SK-N-SH treated with all-trans-retinoic acid at 6 μM for 48 hours (cell line): ENCODE results near the gene APOA1.

Source experiments
- ATAC-seq: fragments of 200-7000 bp; cut with Tn5 transposase; 3 replicates; pipeline ENCODE4 v1.9.1; 2020; ENCODE audit warnings: mild to moderate bottlenecking, moderate library complexity
- ARNTL ChIP-seq: fragments of 450-650 bp; formaldehyde crosslinking; IDR thresholded peaks from 2 replicates; pipeline ENCODE4 v1.5.0; 2020; ENCODE audit warnings: low read depth, mild to moderate bottlenecking, moderate library complexity, borderline replicate concordance
- BACH2 ChIP-seq: fragments of 250-450 bp; sonication (Bioruptor Pico); IDR thresholded peaks from 2 replicates; pipeline ENCODE4 v1.9.0; 2021; ENCODE audit warnings: mild to moderate bottlenecking, borderline replicate concordance
- CSDC2 ChIP-seq: fragments of 250-450 bp; sonication (Bioruptor Pico); IDR thresholded peaks from 2 replicates; pipeline ENCODE4 v1.5.0; 2020; ENCODE audit warnings: mild to moderate bottlenecking, moderate library complexity
- ESRRG ChIP-seq: fragments of 250-450 bp; sonication (Bioruptor Pico); IDR thresholded peaks from 2 replicates; pipeline ENCODE4 v1.6.1; 2021; ENCODE audit warnings: mild to moderate bottlenecking
- GLIS3 ChIP-seq: fragments of 250-450 bp; sonication (Bioruptor Pico); IDR thresholded peaks from 2 replicates; pipeline ENCODE4 v1.5.0; 2020; ENCODE audit warnings: mild to moderate bottlenecking, moderate library complexity
- ISL1 ChIP-seq: fragments of 250-450 bp; sonication (Bioruptor Pico); IDR thresholded peaks from 2 replicates; pipeline ENCODE4 v2.1.2; 2022; ENCODE audit warnings: mild to moderate bottlenecking, moderate library complexity
- OSR1 ChIP-seq: fragments of 250-450 bp; sonication (Bioruptor Pico); IDR thresholded peaks from 2 replicates; pipeline ENCODE4 v1.8.0; 2022; ENCODE audit warnings: moderate library complexity, mild to moderate bottlenecking, inconsistent platforms
- PPARA ChIP-seq: fragments of 250-450 bp; sonication (Bioruptor Pico); IDR thresholded peaks from 2 replicates; pipeline ENCODE4 v1.5.0; 2020; ENCODE audit warnings: mild to moderate bottlenecking, borderline replicate concordance
- RARB ChIP-seq: fragments of 250-450 bp; sonication (Bioruptor Pico); IDR thresholded peaks from 2 replicates; pipeline ENCODE4 v1.8.0; 2021; ENCODE audit warnings: mild to moderate bottlenecking, moderate library complexity
- SNAI2 ChIP-seq: fragments of 250-450 bp; sonication (Bioruptor Pico); IDR thresholded peaks from 2 replicates; pipeline ENCODE4 v1.5.0; 2020; ENCODE audit warnings: mild to moderate bottlenecking, moderate library complexity
- TCF4 ChIP-seq: fragments of 250-450 bp; sonication (Bioruptor Pico); IDR thresholded peaks from 2 replicates; pipeline ENCODE4 v1.8.0; 2021; ENCODE audit warnings: mild to moderate bottlenecking, moderate library complexity, borderline replicate concordance
- TOX ChIP-seq: fragments of 250-450 bp; sonication (Bioruptor Pico); IDR thresholded peaks from 2 replicates; pipeline ENCODE4 v1.8.0; 2021; ENCODE audit warnings: mild to moderate bottlenecking, moderate library complexity, borderline replicate concordance
- ZC3H10 ChIP-seq: fragments of 250-450 bp; sonication (Bioruptor Pico); IDR thresholded peaks from 2 replicates; pipeline ENCODE4 v1.5.1; 2021; ENCODE audit warnings: mild to moderate bottlenecking, moderate library complexity
- ZFP3 ChIP-seq: fragments of 250-450 bp; sonication (Bioruptor Pico); IDR thresholded peaks from 2 replicates; pipeline ENCODE4 v1.5.0; 2020; ENCODE audit warnings: mild to moderate bottlenecking, moderate library complexity
- ZFP30 ChIP-seq: fragments of 450-650 bp; formaldehyde crosslinking; IDR thresholded peaks from 2 replicates; pipeline ENCODE4 v1.5.0; 2022; ENCODE audit warnings: mild to moderate bottlenecking, moderate library complexity
- ZNF565 ChIP-seq: fragments of 450-650 bp; formaldehyde crosslinking; conservative IDR thresholded peaks from 2 replicates; pipeline ENCODE4 v1.5.0; 2020; ENCODE audit warnings: low read depth, mild to moderate bottlenecking, moderate library complexity
- ZNF70 ChIP-seq: fragments of 450-650 bp; formaldehyde crosslinking; IDR thresholded peaks from 2 replicates; pipeline ENCODE4 v1.5.0; 2020; ENCODE audit warnings: mild to moderate bottlenecking, moderate library complexity
- TF ChIP-seq, protein P1 (sequence below): fragments of 250-450 bp; sonication (Bioruptor Pico); IDR thresholded peaks from 2 replicates; pipeline ENCODE4 v1.5.1; 2021; ENCODE audit warnings: mild to moderate bottlenecking, moderate library complexity
- TF ChIP-seq, protein P2 (sequence below): fragments of 250-450 bp; sonication (Bioruptor Pico); IDR thresholded peaks from 2 replicates; pipeline ENCODE4 v1.8.0; 2021; ENCODE audit warnings: low read depth, mild to moderate bottlenecking, moderate library complexity, borderline replicate concordance
- TF ChIP-seq, protein P3 (sequence below): fragments of 250-450 bp; sonication (Bioruptor Pico); IDR thresholded peaks from 2 replicates; pipeline ENCODE4 v1.5.0; 2020; ENCODE audit warnings: mild to moderate bottlenecking, moderate library complexity

APOA1 gene

DNA sequence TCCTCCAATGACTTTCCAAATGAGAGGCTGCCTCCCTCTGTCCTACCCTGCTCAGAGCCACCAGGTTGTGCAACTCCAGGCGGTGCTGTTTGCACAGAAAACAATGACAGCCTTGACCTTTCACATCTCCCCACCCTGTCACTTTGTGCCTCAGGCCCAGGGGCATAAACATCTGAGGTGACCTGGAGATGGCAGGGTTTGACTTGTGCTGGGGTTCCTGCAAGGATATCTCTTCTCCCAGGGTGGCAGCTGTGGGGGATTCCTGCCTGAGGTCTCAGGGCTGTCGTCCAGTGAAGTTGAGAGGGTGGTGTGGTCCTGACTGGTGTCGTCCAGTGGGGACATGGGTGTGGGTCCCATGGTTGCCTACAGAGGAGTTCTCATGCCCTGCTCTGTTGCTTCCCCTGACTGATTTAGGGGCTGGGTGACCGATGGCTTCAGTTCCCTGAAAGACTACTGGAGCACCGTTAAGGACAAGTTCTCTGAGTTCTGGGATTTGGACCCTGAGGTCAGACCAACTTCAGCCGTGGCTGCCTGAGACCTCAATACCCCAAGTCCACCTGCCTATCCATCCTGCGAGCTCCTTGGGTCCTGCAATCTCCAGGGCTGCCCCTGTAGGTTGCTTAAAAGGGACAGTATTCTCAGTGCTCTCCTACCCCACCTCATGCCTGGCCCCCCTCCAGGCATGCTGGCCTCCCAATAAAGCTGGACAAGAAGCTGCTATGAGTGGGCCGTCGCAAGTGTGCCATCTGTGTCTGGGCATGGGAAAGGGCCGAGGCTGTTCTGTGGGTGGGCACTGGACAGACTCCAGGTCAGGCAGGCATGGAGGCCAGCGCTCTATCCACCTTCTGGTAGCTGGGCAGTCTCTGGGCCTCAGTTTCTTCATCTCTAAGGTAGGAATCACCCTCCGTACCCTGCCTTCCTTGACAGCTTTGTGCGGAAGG lies 4.8 kb downstream of the APOA1 start (continued):
- TF ChIP-seq, protein P1, sequence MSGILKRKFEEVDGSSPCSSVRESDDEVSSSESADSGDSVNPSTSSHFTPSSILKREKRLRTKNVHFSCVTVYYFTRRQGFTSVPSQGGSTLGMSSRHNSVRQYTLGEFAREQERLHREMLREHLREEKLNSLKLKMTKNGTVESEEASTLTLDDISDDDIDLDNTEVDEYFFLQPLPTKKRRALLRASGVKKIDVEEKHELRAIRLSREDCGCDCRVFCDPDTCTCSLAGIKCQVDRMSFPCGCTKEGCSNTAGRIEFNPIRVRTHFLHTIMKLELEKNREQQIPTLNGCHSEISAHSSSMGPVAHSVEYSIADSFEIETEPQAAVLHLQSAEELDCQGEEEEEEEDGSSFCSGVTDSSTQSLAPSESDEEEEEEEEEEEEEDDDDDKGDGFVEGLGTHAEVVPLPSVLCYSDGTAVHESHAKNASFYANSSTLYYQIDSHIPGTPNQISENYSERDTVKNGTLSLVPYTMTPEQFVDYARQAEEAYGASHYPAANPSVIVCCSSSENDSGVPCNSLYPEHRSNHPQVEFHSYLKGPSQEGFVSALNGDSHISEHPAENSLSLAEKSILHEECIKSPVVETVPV (CRISPR knock-in tag): no peak
- no peak for TF ChIP-seq SNAI2
- TF ChIP-seq, protein P2, sequence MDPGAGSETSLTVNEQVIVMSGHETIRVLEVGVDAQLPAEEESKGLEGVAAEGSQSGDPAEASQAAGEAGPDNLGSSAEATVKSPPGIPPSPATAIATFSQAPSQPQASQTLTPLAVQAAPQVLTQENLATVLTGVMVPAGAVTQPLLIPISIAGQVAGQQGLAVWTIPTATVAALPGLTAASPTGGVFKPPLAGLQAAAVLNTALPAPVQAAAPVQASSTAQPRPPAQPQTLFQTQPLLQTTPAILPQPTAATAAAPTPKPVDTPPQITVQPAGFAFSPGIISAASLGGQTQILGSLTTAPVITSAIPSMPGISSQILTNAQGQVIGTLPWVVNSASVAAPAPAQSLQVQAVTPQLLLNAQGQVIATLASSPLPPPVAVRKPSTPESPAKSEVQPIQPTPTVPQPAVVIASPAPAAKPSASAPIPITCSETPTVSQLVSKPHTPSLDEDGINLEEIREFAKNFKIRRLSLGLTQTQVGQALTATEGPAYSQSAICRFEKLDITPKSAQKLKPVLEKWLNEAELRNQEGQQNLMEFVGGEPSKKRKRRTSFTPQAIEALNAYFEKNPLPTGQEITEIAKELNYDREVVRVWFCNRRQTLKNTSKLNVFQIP (CRISPR knock-in tag): no peak
- no peak for TF ChIP-seq ZNF565 (CRISPR knock-in tag)
- TF ChIP-seq ARNTL (CRISPR knock-in tag): no peak

DNA sequence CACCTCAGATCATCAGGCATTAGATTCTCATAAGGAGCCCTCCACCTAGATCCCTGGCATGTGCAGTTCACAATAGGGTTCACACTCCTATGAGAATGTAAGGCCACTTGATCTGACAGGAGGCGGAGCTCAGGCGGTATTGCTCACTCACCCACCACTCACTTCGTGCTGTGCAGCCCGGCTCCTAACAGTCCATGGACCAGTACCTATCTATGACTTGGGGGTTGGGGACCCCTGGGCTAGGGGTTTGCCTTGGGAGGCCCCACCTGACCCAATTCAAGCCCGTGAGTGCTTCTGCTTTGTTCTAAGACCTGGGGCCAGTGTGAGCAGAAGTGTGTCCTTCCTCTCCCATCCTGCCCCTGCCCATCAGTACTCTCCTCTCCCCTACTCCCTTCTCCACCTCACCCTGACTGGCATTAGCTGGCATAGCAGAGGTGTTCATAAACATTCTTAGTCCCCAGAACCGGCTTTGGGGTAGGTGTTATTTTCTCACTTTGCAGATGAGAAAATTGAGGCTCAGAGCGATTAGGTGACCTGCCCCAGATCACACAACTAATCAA lies 5.6 kb downstream of the APOA1 start:
- ATAC-seq: no peak
- no peak for TF ChIP-seq TCF4 (CRISPR knock-in tag)
- TF ChIP-seq BACH2 (CRISPR knock-in tag): no peak
- no peak for TF ChIP-seq ARNTL (CRISPR knock-in tag)
- TF ChIP-seq PPARA (CRISPR knock-in tag): no peak
- TF ChIP-seq, protein P2 (CRISPR knock-in tag): no peak
- TF ChIP-seq ZFP3 (CRISPR knock-in tag): no peak
- no peak for TF ChIP-seq SNAI2
- TF ChIP-seq, protein P3, sequence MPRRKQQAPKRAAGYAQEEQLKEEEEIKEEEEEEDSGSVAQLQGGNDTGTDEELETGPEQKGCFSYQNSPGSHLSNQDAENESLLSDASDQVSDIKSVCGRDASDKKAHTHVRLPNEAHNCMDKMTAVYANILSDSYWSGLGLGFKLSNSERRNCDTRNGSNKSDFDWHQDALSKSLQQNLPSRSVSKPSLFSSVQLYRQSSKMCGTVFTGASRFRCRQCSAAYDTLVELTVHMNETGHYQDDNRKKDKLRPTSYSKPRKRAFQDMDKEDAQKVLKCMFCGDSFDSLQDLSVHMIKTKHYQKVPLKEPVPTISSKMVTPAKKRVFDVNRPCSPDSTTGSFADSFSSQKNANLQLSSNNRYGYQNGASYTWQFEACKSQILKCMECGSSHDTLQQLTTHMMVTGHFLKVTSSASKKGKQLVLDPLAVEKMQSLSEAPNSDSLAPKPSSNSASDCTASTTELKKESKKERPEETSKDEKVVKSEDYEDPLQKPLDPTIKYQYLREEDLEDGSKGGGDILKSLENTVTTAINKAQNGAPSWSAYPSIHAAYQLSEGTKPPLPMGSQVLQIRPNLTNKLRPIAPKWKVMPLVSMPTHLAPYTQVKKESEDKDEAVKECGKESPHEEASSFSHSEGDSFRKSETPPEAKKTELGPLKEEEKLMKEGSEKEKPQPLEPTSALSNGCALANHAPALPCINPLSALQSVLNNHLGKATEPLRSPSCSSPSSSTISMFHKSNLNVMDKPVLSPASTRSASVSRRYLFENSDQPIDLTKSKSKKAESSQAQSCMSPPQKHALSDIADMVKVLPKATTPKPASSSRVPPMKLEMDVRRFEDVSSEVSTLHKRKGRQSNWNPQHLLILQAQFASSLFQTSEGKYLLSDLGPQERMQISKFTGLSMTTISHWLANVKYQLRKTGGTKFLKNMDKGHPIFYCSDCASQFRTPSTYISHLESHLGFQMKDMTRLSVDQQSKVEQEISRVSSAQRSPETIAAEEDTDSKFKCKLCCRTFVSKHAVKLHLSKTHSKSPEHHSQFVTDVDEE (CRISPR knock-in tag): no peak
- TF ChIP-seq ZC3H10 (CRISPR knock-in tag): no peak

DNA sequence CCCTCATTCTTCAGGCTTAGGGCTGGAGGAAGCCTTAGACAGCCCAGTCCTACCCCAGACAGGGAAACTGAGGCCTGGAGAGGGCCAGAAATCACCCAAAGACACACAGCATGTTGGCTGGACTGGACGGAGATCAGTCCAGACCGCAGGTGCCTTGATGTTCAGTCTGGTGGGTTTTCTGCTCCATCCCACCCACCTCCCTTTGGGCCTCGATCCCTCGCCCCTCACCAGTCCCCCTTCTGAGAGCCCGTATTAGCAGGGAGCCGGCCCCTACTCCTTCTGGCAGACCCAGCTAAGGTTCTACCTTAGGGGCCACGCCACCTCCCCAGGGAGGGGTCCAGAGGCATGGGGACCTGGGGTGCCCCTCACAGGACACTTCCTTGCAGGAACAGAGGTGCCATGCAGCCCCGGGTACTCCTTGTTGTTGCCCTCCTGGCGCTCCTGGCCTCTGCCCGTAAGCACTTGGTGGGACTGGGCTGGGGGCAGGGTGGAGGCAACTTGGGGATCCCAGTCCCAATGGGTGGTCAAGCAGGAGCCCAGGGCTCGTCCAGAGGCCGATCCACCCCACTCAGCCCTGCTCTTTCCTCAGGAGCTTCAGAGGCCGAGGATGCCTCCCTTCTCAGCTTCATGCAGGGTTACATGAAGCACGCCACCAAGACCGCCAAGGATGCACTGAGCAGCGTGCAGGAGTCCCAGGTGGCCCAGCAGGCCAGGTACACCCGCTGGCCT lies 7.1 kb downstream of the APOA1 start:
- ATAC-seq: no peak
- TF ChIP-seq SNAI2 (no peak), ISL1 (CRISPR knock-in tag) (no peak), OSR1 (CRISPR knock-in tag) (no peak), ESRRG (no peak), ZNF565 (CRISPR knock-in tag) (no peak), ZNF70 (CRISPR knock-in tag) (no peak), ZC3H10 (CRISPR knock-in tag) (no peak), TOX (no peak), BACH2 (CRISPR knock-in tag) (no peak), CSDC2 (no peak), RARB (CRISPR knock-in tag) (no peak), GLIS3 (CRISPR knock-in tag) (no peak), ARNTL (CRISPR knock-in tag) (no peak), TCF4 (CRISPR knock-in tag) (no peak), ZFP3 (CRISPR knock-in tag) (no peak), ZFP30 (CRISPR knock-in tag) (no peak)
- TF ChIP-seq, protein P2 (CRISPR knock-in tag): no peak
- TF ChIP-seq, protein P3 (CRISPR knock-in tag): no peak
